ENCODE results near the gene KCNH1. TPM values are rescaled to one million over a fixed set of nuclear protein-coding genes. Genes with fewer than 3 reads are reported as not detected.

KCNH1 gene
- total and polyA plus RNA-seq, 2 experiments from 2014 or later = 0.03 to 0.17 TPM

GRCh38 chr1:210633636-210634035 lies 500.3 kb downstream of the KCNH1 start:
- no peak for DNase-seq (ENCODE audit: low spot score)
- Histone ChIP-seq H3K27ac (no peak overlapping the region), H2AFZ (no peak overlapping the region), H3K9me2 (replicated peaks; ENCODE audit: insufficient read depth) (no peaks in the 10 kb centered on the region), H3K27me3 (no peaks in the 10 kb centered on the region), H3K4me2 (no peak overlapping the region), H3K4me3 (no peak overlapping the region), H3K9me3 (ENCODE audit: low read depth) (no peaks in the 10 kb centered on the region), H3K4me1 (ENCODE audit: insufficient read depth) (peaks cover 2% of the 10 kb centered on the region), H3K36me3 (replicated peaks; ENCODE audit: insufficient read depth, low read depth) (no peaks in the 10 kb centered on the region), H3K79me2 (no peaks in the 10 kb centered on the region), H4K20me1 (ENCODE audit: insufficient read depth, poor library complexity, severe bottlenecking) (no peaks in the 10 kb centered on the region)
- WGBS (ENCODE audit: low lambda C conversion rate, missing lambda C conversion rate) = 92% methylated on average over 6 of the region's 6 CpGs
- no peak for TF ChIP-seq EZH2phosphoT487 (IDR thresholded peaks at IDR 0.05; ENCODE audit: low read depth, severe bottlenecking, unreplicated experiment)
- no peak for TF ChIP-seq EZH2 (IDR thresholded peaks at IDR 0.05; ENCODE audit: borderline replicate concordance)
- TF ChIP-seq CTCF (IDR thresholded peaks at IDR 0.05; ENCODE audit: poor library complexity) = no peak

GRCh38 chr1:210633140-210633539 lies 500.8 kb downstream of the KCNH1 start:
- H3K4me3 ChIP-seq = no peak overlapping the region
- no peaks in the 10 kb centered on the region for H3K9me2 ChIP-seq (replicated peaks; ENCODE audit: insufficient read depth)
- H3K27ac ChIP-seq = no peak overlapping the region
- 89% methylated on average over 3 of the region's 3 CpGs for WGBS (ENCODE audit: low lambda C conversion rate, missing lambda C conversion rate)
- no peaks in the 10 kb centered on the region for H3K9me3 ChIP-seq (ENCODE audit: low read depth)
- H2AFZ ChIP-seq = no peak overlapping the region
- peaks cover 3% of the 10 kb centered on the region for H3K27me3 ChIP-seq
- H3K4me2 ChIP-seq = no peak overlapping the region
- H3K36me3 ChIP-seq (replicated peaks; ENCODE audit: insufficient read depth, low read depth) = no peaks in the 10 kb centered on the region
- H4K20me1 ChIP-seq (ENCODE audit: insufficient read depth, poor library complexity, severe bottlenecking) = no peaks in the 10 kb centered on the region
- no peak for DNase-seq (ENCODE audit: low spot score)
- no peaks in the 10 kb centered on the region for H3K79me2 ChIP-seq
- peaks cover 2% of the 10 kb centered on the region for H3K4me1 ChIP-seq (ENCODE audit: insufficient read depth)
- TF ChIP-seq EZH2 (IDR thresholded peaks at IDR 0.05; ENCODE audit: borderline replicate concordance) (no peak), CTCF (IDR thresholded peaks at IDR 0.05; ENCODE audit: poor library complexity) (no peak), EZH2phosphoT487 (IDR thresholded peaks at IDR 0.05; ENCODE audit: low read depth, severe bottlenecking, unreplicated experiment) (no peak)

GRCh38 chr1:210631399-210631798 lies 502.5 kb downstream of the KCNH1 start:
- Histone ChIP-seq H2AFZ (no peak overlapping the region), H3K9me3 (ENCODE audit: low read depth) (no peaks in the 10 kb centered on the region), H3K9me2 (replicated peaks; ENCODE audit: insufficient read depth) (no peaks in the 10 kb centered on the region), H3K27ac (no peak overlapping the region), H3K36me3 (replicated peaks; ENCODE audit: insufficient read depth, low read depth) (no peaks in the 10 kb centered on the region), H3K27me3 (peaks cover 3% of the 10 kb centered on the region), H3K4me2 (no peak overlapping the region), H3K79me2 (no peaks in the 10 kb centered on the region), H3K4me1 (ENCODE audit: insufficient read depth) (peaks cover 2% of the 10 kb centered on the region), H4K20me1 (ENCODE audit: insufficient read depth, poor library complexity, severe bottlenecking) (no peaks in the 10 kb centered on the region), H3K4me3 (no peak overlapping the region)
- WGBS (ENCODE audit: low lambda C conversion rate, missing lambda C conversion rate) = 85% methylated on average over 3 of the region's 3 CpGs
- DNase-seq (ENCODE audit: low spot score) = no peak
- no peak for TF ChIP-seq CTCF (IDR thresholded peaks at IDR 0.05; ENCODE audit: poor library complexity)
- no peak for TF ChIP-seq EZH2phosphoT487 (IDR thresholded peaks at IDR 0.05; ENCODE audit: low read depth, severe bottlenecking, unreplicated experiment)
- no peak for TF ChIP-seq EZH2 (IDR thresholded peaks at IDR 0.05; ENCODE audit: borderline replicate concordance)

GRCh38 chr1:210629276-210629675 lies 504.7 kb downstream of the KCNH1 start:
- no peaks in the 10 kb centered on the region for H3K36me3 ChIP-seq (replicated peaks; ENCODE audit: insufficient read depth, low read depth)
- no peak overlapping the region for H3K4me3 ChIP-seq
- peaks cover 3% of the 10 kb centered on the region for H3K27me3 ChIP-seq
- no peaks in the 10 kb centered on the region for H3K79me2 ChIP-seq
- H2AFZ ChIP-seq = no peak overlapping the region
- H3K4me1 ChIP-seq (ENCODE audit: insufficient read depth) = peaks cover 2% of the 10 kb centered on the region
- H3K27ac ChIP-seq = no peak overlapping the region
- no peak for TF ChIP-seq EZH2 (IDR thresholded peaks at IDR 0.05; ENCODE audit: borderline replicate concordance)
- TF ChIP-seq CTCF (IDR thresholded peaks at IDR 0.05; ENCODE audit: poor library complexity) = no peak
- no peak overlapping the region for H3K4me2 ChIP-seq
- no peaks in the 10 kb centered on the region for H4K20me1 ChIP-seq (ENCODE audit: insufficient read depth, poor library complexity, severe bottlenecking)
- no peaks in the 10 kb centered on the region for H3K9me2 ChIP-seq (replicated peaks; ENCODE audit: insufficient read depth)
- no peaks in the 10 kb centered on the region for H3K9me3 ChIP-seq (ENCODE audit: low read depth)
- 95% methylated on average over 2 of the region's 2 CpGs for WGBS (ENCODE audit: low lambda C conversion rate, missing lambda C conversion rate)
- DNase-seq (ENCODE audit: low spot score) = no peak
